ENCODE measurements around the gene SCUBE2. TPM values are rescaled to one million over a fixed set of nuclear protein-coding genes. Genes with fewer than 3 reads are reported as not detected.
"Not testable (repeated sequence)": the region's sequence is repeated elsewhere in the genome, so short reads cannot be mapped to it uniquely, and the experiment has no call there.

Gene SCUBE2
- total RNA-seq, 1 experiment from 2014 or later: 1.9 TPM

GRCh38 chr11:9099617-9100016, 8.2 kb upstream of the SCUBE2 start:
- ATAC-seq (no peak), DNase-seq (ENCODE audit: low spot score) (no peak)
- Mint-ChIP-seq H3K9me3 (0 out of 2 replicates have a peak, but pooled peaks cover 4% of the 10 kb centered on the region), H3K27ac (no peak overlapping the region), H3K27me3 (ENCODE audit: low read depth) (peaks cover 4% of the 10 kb centered on the region; the same call in 1 of the 2 replicates), H3K36me3 (no peaks in the 10 kb centered on the region), H3K4me3 (no peak overlapping the region), H3K4me1 (no peaks in the 10 kb centered on the region)
- ChIA-PET CTCF (interaction anchor here (0.9 to 1.7 kb wide), 2 partner anchors 31 to 38 kb away, joined by 3 to 7 read pairs; no protein-coding TSS in a partner anchor), POLR2A (no interaction called here)
- no peak for TF ChIP-seq USF1 (CRISPR knock-in tag; IDR thresholded peaks at IDR 0.05)
- no peak for TF ChIP-seq FOXP4 (CRISPR knock-in tag; IDR thresholded peaks at IDR 0.05)
- TF ChIP-seq STAT6 (CRISPR knock-in tag; conservative IDR thresholded peaks at IDR 0.05; ENCODE audit: low read depth): no peak
- TF ChIP-seq NR2C2 (CRISPR knock-in tag; IDR thresholded peaks at IDR 0.05): no peak

- H3K36me3 Mint-ChIP-seq; H3K27ac Mint-ChIP-seq; POLR2A ChIA-PET; CTCF ChIA-PET; H3K4me3 Mint-ChIP-seq; DNase-seq (ENCODE audit: low spot score); H3K4me1 Mint-ChIP-seq; H3K27me3 Mint-ChIP-seq (ENCODE audit: low read depth); ATAC-seq; H3K9me3 Mint-ChIP-seq: not testable (repeated sequence)
Observed at GRCh38 chr11:9098455-9098854, 7.1 kb upstream of the SCUBE2 start.

- H3K4me3 Mint-ChIP-seq; DNase-seq (ENCODE audit: low spot score); ATAC-seq; H3K4me1 Mint-ChIP-seq; H3K27ac Mint-ChIP-seq; POLR2A ChIA-PET; H3K9me3 Mint-ChIP-seq; H3K36me3 Mint-ChIP-seq: not testable (repeated sequence)
- CTCF ChIA-PET: interaction anchor here (0.9 to 6.5 kb wide), 5 partner anchors 19 to 163 kb away, joined by 3 to 64 read pairs (median 3); no protein-coding TSS in a partner anchor
- peaks cover 16% of the 10 kb centered on the region for H3K27me3 Mint-ChIP-seq (ENCODE audit: low read depth)
Observed at GRCh38 chr11:9097186-9097943, 6.0 kb upstream of the SCUBE2 start.

- Mint-ChIP-seq H3K9me3 (0 out of 2 replicates have a peak, but pooled peaks cover 4% of the 10 kb centered on the region), H3K4me3 (no peak overlapping the region), H3K36me3 (no peaks in the 10 kb centered on the region), H3K27ac (no peak overlapping the region), H3K4me1 (no peaks in the 10 kb centered on the region), H3K27me3 (ENCODE audit: low read depth) (peaks cover 24% of the 10 kb centered on the region)
- CTCF ChIA-PET: interaction anchor here (0.7 to 6.5 kb wide), 21 partner anchors 8 to 439 kb away, joined by 3 to 64 read pairs (median 6); partner anchors contain the start of genes NRIP3 and ZNF143
- POLR2A ChIA-PET: interaction anchor here (0.6 kb wide), 1 partner anchor 49 kb away, joined by 5 read pairs; no protein-coding TSS in a partner anchor
- ATAC-seq: no peak
- DNase-seq (ENCODE audit: low spot score): no peak
- TF ChIP-seq E2F1 (CRISPR knock-in tag; IDR thresholded peaks at IDR 0.05) (no peak), E2F4 (CRISPR knock-in tag; IDR thresholded peaks at IDR 0.05; ENCODE audit: borderline replicate concordance, low read depth) (no peak), OVOL2 (CRISPR knock-in tag; IDR thresholded peaks at IDR 0.05; ENCODE audit: borderline replicate concordance) (no peak), TEAD4 (CRISPR knock-in tag; IDR thresholded peaks at IDR 0.05) (no peak), CTCF (IDR thresholded peaks at IDR 0.05) (no peak), ARID4B (CRISPR knock-in tag; IDR thresholded peaks at IDR 0.05; ENCODE audit: borderline replicate concordance) (no peak), JAZF1 (CRISPR knock-in tag; IDR thresholded peaks at IDR 0.05) (no peak), ETV6 (CRISPR knock-in tag; IDR thresholded peaks at IDR 0.05) (no peak)
Observed at GRCh38 chr11:9096427-9096826, 5.0 kb upstream of the SCUBE2 start.

All from WTC11 (cell line).